Gastrocnemius medialis (tissue), 4 donors: ENCODE data around the gene TNN. TPM values are rescaled to one million over a fixed set of nuclear protein-coding genes. Genes with fewer than 3 reads are reported as not detected.

Experiments used
- ATAC-seq, 2 donors: fragments of 150-250 bp; one replicate each; pipeline ENCODE4 v1.9.1; 2016
- DNase-seq, 2 donors: peaks; one replicate each; pipeline ENCODE4 v3.0.0-alpha.2; 2019
- H3K27ac ChIP-seq, 4 donors: fragments of 200-600 bp; sonication (generic); 1 replicate in 1 of 4; 2 replicates in 3 of 4; pipeline ENCODE4 v1.5.1; 2016 to 2018; ENCODE audit warnings: mild to moderate bottlenecking in 2 of 4, moderate library complexity in 1 of 4
- H3K27me3 ChIP-seq, 3 donors: fragments of 200-600 bp; sonication (generic) in 2 of 3; 1 replicate in 1 of 3; 2 replicates in 2 of 3; pipeline versions ENCODE4 v1.5.1 to v1.6.0; 2016 to 2019; ENCODE audit warnings: mild to moderate bottlenecking in 1 of 3, moderate library complexity in 1 of 3
- H3K36me3 ChIP-seq, 2 donors: fragments of 200-600 bp; sonication (generic) in 1 of 2; one replicate each; pipeline ENCODE4 v1.5.1; 2017 to 2018
- H3K4me1 ChIP-seq, 2 donors: fragments of 200-600 bp; sonication (generic) in 1 of 2; one replicate each; pipeline ENCODE4 v1.5.1; 2016 to 2017; ENCODE audit warnings: mild to moderate bottlenecking in 2 of 2
- H3K4me3 ChIP-seq, 4 donors: fragments of 200-600 bp; sonication (generic) in 3 of 4; 1 replicate in 1 of 4; 2 replicates in 3 of 4; pipeline ENCODE4 v1.5.1; 2016 to 2019; ENCODE audit warnings: mild to moderate bottlenecking in 2 of 4
- H3K9me3 ChIP-seq, 3 donors: fragments of 200-600 bp; sonication (generic) in 2 of 3; 1 replicate in 1 of 3; 2 replicates in 2 of 3; pipeline ENCODE4 v1.5.1; 2016 to 2019
- POLR2A ChIP-seq, 2 donors: fragments of 450-650 bp; IDR thresholded peaks; one replicate each; pipeline ENCODE4 v1.6.1; 2017; ENCODE audit warnings: antibody characterized with exemption in 2 of 2, mild to moderate bottlenecking in 2 of 2, moderate library complexity in 2 of 2
- in situ Hi-C, 4 donors: fragments of 200-750 bp; cut with MboI; loops; one replicate each; pipeline versions ENCODE4 v1.15.0 to v1.8.0; 2017; ENCODE audit warnings: low sequenced_read_pairs in 4 of 4
- intact Hi-C: fragments of 100-400 bp; cut with DNase I; formaldehyde crosslinking; loops from one replicate; pipeline ENCODE4 v1.15.1; 2023; ENCODE audit warnings: low total_unique reads
- total RNA-seq, 4 donors: library from RNA; depleted of rRNA; stranded (reverse); fragments of >200 nt; gene quantifications; one replicate each; pipeline versions ENCODE4 v1.1.0 to v1.2.3, GENCODE V29; 2016
- TF ChIP-seq, protein P1 (sequence below), 5 experiments: fragments of 450-650 bp in 3 of 5; fragments of 200-600 bp in 2 of 5; sonication (generic) in 2 of 5; IDR thresholded peaks in 4 of 5; conservative IDR thresholded peaks in 1 of 5; 1 replicate in 4 of 5; 2 replicates in 1 of 5; pipeline ENCODE4 v1.5.1; 2016 to 2019; ENCODE audit warnings: antibody characterized with exemption in 5 of 5, mild to moderate bottlenecking in 3 of 5, moderate library complexity in 3 of 5

TNN gene
- total RNA-seq, 4 donors from 2014 or later, result 0.07 TPM; not detected in 3

DNA sequence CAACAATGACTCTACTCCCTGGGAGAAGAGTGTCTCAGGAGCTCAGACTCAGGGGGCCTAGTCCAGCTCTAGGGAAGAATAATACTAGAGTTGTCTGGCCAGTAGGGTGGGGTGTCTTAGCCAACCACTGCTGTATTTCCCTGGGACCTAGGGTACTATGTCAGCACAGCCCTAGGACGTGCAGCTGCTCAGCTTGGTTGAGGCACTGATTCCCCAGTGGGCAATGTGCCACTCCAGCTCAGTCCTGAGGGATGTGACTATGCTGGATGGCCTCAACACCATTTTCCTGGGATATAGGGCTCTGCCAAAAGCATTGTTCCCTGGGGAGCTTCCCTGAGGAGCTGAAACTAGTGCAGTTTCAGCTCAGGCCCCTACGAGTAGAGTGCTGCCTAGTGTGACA is 47.4 kb downstream of the TNN start:
- peaks cover 0 to 4% (median 0%) of the 10 kb centered on the region in 3 donors for H3K27me3 ChIP-seq
- no peaks in the 10 kb centered on the region for H3K4me1 ChIP-seq
- H3K36me3 ChIP-seq, result no peaks in the 10 kb centered on the region
- in situ Hi-C loops (no loop called here), intact Hi-C loops (no loop called here)
- no peaks in the 10 kb centered on the region for H3K9me3 ChIP-seq
- no peak for ATAC-seq
- no peak overlapping the region for H3K4me3 ChIP-seq
- no peak for TF ChIP-seq POLR2A (IDR thresholded peaks at IDR 0.05)
- TF ChIP-seq, protein P1, sequence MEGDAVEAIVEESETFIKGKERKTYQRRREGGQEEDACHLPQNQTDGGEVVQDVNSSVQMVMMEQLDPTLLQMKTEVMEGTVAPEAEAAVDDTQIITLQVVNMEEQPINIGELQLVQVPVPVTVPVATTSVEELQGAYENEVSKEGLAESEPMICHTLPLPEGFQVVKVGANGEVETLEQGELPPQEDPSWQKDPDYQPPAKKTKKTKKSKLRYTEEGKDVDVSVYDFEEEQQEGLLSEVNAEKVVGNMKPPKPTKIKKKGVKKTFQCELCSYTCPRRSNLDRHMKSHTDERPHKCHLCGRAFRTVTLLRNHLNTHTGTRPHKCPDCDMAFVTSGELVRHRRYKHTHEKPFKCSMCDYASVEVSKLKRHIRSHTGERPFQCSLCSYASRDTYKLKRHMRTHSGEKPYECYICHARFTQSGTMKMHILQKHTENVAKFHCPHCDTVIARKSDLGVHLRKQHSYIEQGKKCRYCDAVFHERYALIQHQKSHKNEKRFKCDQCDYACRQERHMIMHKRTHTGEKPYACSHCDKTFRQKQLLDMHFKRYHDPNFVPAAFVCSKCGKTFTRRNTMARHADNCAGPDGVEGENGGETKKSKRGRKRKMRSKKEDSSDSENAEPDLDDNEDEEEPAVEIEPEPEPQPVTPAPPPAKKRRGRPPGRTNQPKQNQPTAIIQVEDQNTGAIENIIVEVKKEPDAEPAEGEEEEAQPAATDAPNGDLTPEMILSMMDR (IDR thresholded peaks at IDR 0.05 in 4 of 5, conservative IDR thresholded peaks at IDR 0.05 in 1 of 5), result no peak
- no peak overlapping the region for H3K27ac ChIP-seq
- no peak for DNase-seq

DNA sequence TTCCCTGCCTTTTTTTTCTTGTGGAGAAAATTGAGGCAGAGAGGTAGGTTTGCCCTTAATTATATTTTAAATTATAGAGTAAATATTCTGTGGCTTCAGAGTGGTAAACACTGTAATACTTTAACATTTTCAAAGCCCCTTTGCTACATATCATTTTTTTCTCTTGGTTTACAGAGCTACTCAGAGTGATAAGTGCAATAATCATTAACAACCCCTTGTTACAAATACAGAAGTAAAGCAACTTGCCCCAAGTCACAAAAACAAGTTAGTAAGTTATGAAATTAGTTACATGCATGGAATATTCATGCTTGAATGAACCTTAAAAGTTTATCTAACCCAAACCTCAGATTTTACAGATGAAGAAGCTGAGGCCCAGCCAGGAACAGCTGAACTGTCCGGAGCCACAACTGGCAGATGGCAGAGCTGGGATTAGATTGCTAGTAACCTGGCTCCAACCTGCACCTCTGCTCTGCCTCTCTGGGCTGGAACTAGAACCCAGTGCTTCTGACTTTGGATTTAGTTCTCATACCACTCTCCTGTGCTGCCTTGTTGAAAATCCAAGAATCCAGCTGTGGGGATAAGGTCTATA is 48.7 kb downstream of the TNN start:
- Histone ChIP-seq H3K27ac (no peak overlapping the region), H3K4me1 (no peaks in the 10 kb centered on the region), H3K36me3 (no peaks in the 10 kb centered on the region), H3K4me3 (no peak overlapping the region), H3K9me3 (no peaks in the 10 kb centered on the region), H3K27me3 (peaks cover 0 to 4% (median 0%) of the 10 kb centered on the region in 3 donors)
- in situ Hi-C loops (no loop called here), intact Hi-C loops (no loop called here)
- no peak for ATAC-seq
- no peak for DNase-seq
- TF ChIP-seq, protein P1 (IDR thresholded peaks at IDR 0.05 in 4 of 5, conservative IDR thresholded peaks at IDR 0.05 in 1 of 5), result no peak
- TF ChIP-seq POLR2A (IDR thresholded peaks at IDR 0.05), result no peak

DNA sequence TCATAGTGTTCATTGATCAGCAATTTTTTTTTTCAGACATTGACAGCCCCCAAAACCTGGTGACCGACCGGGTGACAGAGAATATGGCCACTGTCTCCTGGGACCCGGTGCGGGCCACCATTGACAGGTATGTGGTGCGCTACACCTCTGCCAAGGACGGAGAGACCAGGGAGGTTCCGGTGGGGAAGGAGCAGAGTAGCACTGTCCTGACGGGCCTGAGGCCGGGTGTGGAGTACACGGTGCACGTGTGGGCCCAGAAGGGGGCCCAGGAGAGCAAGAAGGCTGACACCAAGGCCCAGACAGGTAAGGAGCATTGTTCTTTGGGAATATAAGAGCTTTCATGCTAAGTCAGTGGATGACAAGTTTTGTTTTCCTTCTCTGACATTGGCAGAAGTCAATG is 49.3 kb downstream of the TNN start:
- in situ Hi-C loops, result no loop called here
- peaks cover 0 to 4% (median 0%) of the 10 kb centered on the region in 3 donors for H3K27me3 ChIP-seq
- ATAC-seq, result no peak
- no peaks in the 10 kb centered on the region for H3K36me3 ChIP-seq
- H3K9me3 ChIP-seq, result no peaks in the 10 kb centered on the region
- H3K4me3 ChIP-seq, result no peak overlapping the region
- no peak for TF ChIP-seq POLR2A (IDR thresholded peaks at IDR 0.05)
- TF ChIP-seq, protein P1 (IDR thresholded peaks at IDR 0.05 in 4 of 5, conservative IDR thresholded peaks at IDR 0.05 in 1 of 5), result no peak
- H3K27ac ChIP-seq, result no peak overlapping the region
- no peaks in the 10 kb centered on the region for H3K4me1 ChIP-seq
- intact Hi-C loops, result no loop called here
- no peak for DNase-seq

DNA sequence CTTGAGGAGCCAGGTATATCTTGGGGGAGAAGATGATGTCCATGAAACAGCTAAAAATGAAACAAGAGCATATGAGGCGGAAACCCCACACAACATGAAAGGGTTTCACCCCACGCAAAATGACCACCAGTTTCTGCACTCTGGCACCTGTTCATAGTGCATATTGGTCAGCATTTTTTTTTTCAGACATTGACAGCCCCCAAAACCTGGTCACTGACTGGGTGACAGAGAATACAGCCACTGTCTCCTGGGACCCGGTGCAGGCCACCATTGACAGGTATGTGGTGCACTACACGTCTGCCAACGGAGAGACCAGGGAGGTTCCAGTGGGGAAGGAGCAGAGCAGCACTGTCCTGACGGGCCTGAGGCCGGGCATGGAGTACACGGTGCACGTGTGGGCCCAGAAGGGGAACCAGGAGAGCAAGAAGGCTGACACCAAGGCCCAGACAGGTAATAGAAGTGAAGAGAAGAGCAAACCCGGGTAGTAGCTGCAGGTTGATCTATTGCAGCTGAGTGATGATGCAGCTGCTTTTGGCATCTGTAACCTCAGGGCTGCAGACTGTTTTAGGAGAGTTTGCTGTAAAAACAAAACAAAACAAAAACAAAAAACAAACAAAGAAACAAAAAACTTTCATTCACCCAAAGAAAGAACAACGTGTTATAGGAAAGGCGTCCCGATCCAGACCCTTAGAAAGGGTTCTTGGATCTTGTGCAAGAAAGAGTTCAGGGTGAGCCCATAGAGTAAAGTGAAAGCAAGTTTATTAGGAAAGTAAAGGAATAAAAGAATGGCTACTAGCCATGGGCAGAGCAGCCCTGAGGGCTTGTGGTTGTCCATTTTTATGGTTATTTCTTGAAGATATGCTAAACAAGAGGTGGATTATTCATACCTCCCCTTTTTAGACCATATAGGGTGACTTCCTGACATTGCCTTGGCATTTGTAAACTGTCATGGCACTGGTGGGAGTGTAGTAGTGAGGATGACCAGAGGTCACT is 51.0 kb downstream of the TNN start:
- in situ Hi-C loops, result no loop called here

More for the DNA sequence above, 51.0 kb downstream of the TNN start:
- intact Hi-C loops, result no loop called here
- DNase-seq (no peak), ATAC-seq (no peak)
- no peak for TF ChIP-seq POLR2A (IDR thresholded peaks at IDR 0.05)
- TF ChIP-seq, protein P1 (IDR thresholded peaks at IDR 0.05 in 4 of 5, conservative IDR thresholded peaks at IDR 0.05 in 1 of 5), result no peak
- H3K27me3 ChIP-seq, result no peaks in the 10 kb centered on the region
- H3K4me1 ChIP-seq, result no peaks in the 10 kb centered on the region
- no peak overlapping the region for H3K4me3 ChIP-seq
- no peaks in the 10 kb centered on the region for H3K36me3 ChIP-seq
- H3K9me3 ChIP-seq, result no peaks in the 10 kb centered on the region
- H3K27ac ChIP-seq, result no peak overlapping the region
